ENCODE data around the gene ENTHD1. TPM values are rescaled to one million over a fixed set of nuclear protein-coding genes. Genes with fewer than 3 reads are reported as not detected.

ENTHD1 gene
- total RNA-seq, 1 donor: not detected

DNA sequence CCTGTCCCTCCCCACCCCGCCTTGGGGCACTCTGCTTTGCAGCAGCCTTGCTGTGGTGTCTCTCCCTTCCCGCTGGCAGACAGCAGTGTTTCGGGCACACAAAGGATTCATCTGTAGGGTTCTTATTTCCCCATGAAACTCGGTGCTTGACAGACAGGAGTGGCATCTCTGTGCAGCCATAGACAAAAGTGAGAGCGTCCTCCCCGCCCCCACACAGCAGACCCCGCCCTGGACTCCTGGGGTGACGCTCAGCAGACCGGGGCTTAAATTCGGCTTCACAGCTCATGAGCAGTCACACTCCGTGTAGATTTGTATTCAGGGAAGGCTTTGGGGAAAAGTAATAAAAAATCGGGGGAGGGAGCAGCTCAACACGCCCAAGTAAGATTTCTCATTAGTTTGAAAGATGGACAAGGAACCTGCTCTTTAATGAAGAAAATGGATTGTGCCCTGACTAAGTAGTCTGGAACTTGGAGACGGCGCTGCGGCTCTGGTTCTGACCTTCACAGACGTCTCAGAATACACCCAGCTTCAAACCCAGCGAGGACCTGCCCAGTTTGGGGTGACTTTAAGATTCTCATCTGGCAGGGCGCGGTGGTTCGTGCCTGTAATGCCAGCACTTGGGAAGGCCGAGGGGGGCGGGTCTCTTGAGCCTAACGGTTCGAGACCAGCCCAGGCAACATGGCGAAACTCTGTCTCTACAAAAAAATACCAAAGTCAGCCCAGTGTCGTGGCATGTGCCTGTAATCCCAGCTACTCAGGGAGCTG is 187.0 kb downstream of the ENTHD1 start:
- DNase-seq (ENCODE audit: insufficient read length, low spot score, missing footprints): no peak
- Histone ChIP-seq H2AFZ (ENCODE audit: low read length) (no peak overlapping the region), H3K27me3 (ENCODE audit: insufficient read depth, low read length) (peaks cover 18% of the 10 kb centered on the region)

DNA sequence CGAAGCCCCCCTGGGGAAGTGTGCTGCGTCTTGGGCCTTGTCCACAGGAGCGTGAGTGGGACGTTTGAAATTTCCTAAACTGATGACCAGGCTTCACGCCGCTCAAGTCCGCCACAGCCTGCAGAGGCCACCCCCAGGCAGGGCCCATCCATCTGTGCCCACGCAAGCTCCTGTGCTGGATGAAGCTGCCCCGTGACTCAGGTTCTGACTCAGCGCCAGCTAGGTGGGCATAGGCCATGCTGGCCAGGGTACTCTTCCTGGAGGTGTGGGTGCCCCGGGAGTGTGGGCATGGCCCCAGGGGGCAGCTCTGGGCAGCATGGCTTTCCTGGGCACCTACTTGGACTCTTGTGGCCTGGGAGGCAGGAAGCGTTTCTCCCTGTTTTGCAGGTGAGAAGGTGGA is 188.2 kb downstream of the ENTHD1 start:
- Histone ChIP-seq H3K27ac (ENCODE audit: low read depth, low read length) (no peak overlapping the region), H3K36me3 (ENCODE audit: insufficient read depth, low read length) (no peaks in the 10 kb centered on the region), H3K4me1 (ENCODE audit: insufficient read depth, low read length) (no peaks in the 10 kb centered on the region), H4K20me1 (ENCODE audit: insufficient read depth, low read length) (no peaks in the 10 kb centered on the region), H3K9me3 (ENCODE audit: low read depth, low read length) (no peaks in the 10 kb centered on the region), H2AFZ (ENCODE audit: low read length) (no peak overlapping the region), H3K4me2 (ENCODE audit: insufficient read depth, low read length) (no peak overlapping the region), H3K4me3 (ENCODE audit: insufficient read depth, low read length) (no peak overlapping the region), H3K27me3 (ENCODE audit: insufficient read depth, low read length) (peaks cover 15% of the 10 kb centered on the region), H3K79me2 (ENCODE audit: insufficient read depth, low read length) (no peaks in the 10 kb centered on the region)
- no peak for DNase-seq (ENCODE audit: insufficient read length, low spot score, missing footprints)
- no peak for TF ChIP-seq CTCF (IDR thresholded peaks at IDR 0.05; ENCODE audit: extremely low read depth, low read depth, low read length)

More for the DNA sequence above, 187.0 kb downstream of the ENTHD1 start:
- H3K4me2 ChIP-seq (ENCODE audit: insufficient read depth, low read length): no peak overlapping the region
- H3K9me3 ChIP-seq (ENCODE audit: low read depth, low read length): no peaks in the 10 kb centered on the region
- no peaks in the 10 kb centered on the region for H3K79me2 ChIP-seq (ENCODE audit: insufficient read depth, low read length)
- no peak for TF ChIP-seq CTCF (IDR thresholded peaks at IDR 0.05; ENCODE audit: extremely low read depth, low read depth, low read length)
- no peaks in the 10 kb centered on the region for H4K20me1 ChIP-seq (ENCODE audit: insufficient read depth, low read length)
- H3K36me3 ChIP-seq (ENCODE audit: insufficient read depth, low read length): no peaks in the 10 kb centered on the region
- H3K4me3 ChIP-seq (ENCODE audit: insufficient read depth, low read length): no peak overlapping the region
- H3K27ac ChIP-seq (ENCODE audit: low read depth, low read length): no peak overlapping the region
- no peaks in the 10 kb centered on the region for H3K4me1 ChIP-seq (ENCODE audit: insufficient read depth, low read length)

- TF ChIP-seq CTCF (IDR thresholded peaks at IDR 0.05; ENCODE audit: extremely low read depth, low read depth, low read length): no peak
- H3K4me1 ChIP-seq (ENCODE audit: insufficient read depth, low read length): no peaks in the 10 kb centered on the region
- no peak overlapping the region for H3K4me2 ChIP-seq (ENCODE audit: insufficient read depth, low read length)
- H4K20me1 ChIP-seq (ENCODE audit: insufficient read depth, low read length): no peaks in the 10 kb centered on the region
- H3K27me3 ChIP-seq (ENCODE audit: insufficient read depth, low read length): peaks cover 7% of the 10 kb centered on the region
- H3K9me3 ChIP-seq (ENCODE audit: low read depth, low read length): no peaks in the 10 kb centered on the region
- H3K4me3 ChIP-seq (ENCODE audit: insufficient read depth, low read length): no peak overlapping the region
- no peak for DNase-seq (ENCODE audit: insufficient read length, low spot score, missing footprints)
- H3K36me3 ChIP-seq (ENCODE audit: insufficient read depth, low read length): no peaks in the 10 kb centered on the region
- no peak overlapping the region for H3K27ac ChIP-seq (ENCODE audit: low read depth, low read length)
- no peaks in the 10 kb centered on the region for H3K79me2 ChIP-seq (ENCODE audit: insufficient read depth, low read length)
- no peak overlapping the region for H2AFZ ChIP-seq (ENCODE audit: low read length)
Measured at GRCh38 chr22:39703928-39704639, 189.5 kb downstream of the ENTHD1 start.

DNA sequence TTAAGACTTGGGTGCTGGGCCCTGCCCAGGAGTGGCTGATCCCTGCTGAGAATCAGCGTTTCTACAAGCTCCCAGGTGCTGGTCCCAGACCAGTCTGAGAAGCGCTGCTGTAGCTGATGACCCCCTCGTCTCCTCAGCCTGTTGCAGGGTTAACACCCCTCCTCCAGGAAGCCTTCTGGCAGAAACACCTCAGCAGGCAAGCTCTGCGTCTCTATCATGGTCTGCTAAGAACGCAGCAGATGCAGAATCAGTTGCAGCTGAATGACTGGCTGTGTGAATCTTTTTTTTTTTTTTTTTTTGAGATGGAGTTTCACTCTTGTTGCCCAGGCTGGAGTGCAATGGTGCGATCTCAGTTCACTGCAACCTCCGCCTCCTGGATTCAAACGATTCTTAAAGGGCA is 190.5 kb downstream of the ENTHD1 start:
- H4K20me1 ChIP-seq (ENCODE audit: insufficient read depth, low read length): no peaks in the 10 kb centered on the region

More for the DNA sequence above, 190.5 kb downstream of the ENTHD1 start:
- Histone ChIP-seq H3K4me3 (ENCODE audit: insufficient read depth, low read length) (no peak overlapping the region), H3K36me3 (ENCODE audit: insufficient read depth, low read length) (no peaks in the 10 kb centered on the region), H3K9me3 (ENCODE audit: low read depth, low read length) (no peaks in the 10 kb centered on the region), H2AFZ (ENCODE audit: low read length) (no peak overlapping the region), H3K27me3 (ENCODE audit: insufficient read depth, low read length) (peaks cover 7% of the 10 kb centered on the region), H3K79me2 (ENCODE audit: insufficient read depth, low read length) (no peaks in the 10 kb centered on the region), H3K4me2 (ENCODE audit: insufficient read depth, low read length) (no peak overlapping the region), H3K27ac (ENCODE audit: low read depth, low read length) (no peak overlapping the region), H3K4me1 (ENCODE audit: insufficient read depth, low read length) (no peaks in the 10 kb centered on the region)
- no peak for TF ChIP-seq CTCF (IDR thresholded peaks at IDR 0.05; ENCODE audit: extremely low read depth, low read depth, low read length)
- no peak for DNase-seq (ENCODE audit: insufficient read length, low spot score, missing footprints)
